NCI-H1092 (cell line): ENCODE results near the gene NUP160.
"Not testable (repeated sequence)": the region's sequence is repeated elsewhere in the genome, so short reads cannot be mapped to it uniquely, and the experiment has no call there.

ENCODE experiments used
- DNase-seq: peaks from one replicate; lab custom pipeline; 2025; lab: John Stamatoyannopoulos, UW

The NUP160 gene

GRCh38 chr11:47847892-47848699 lies at the start of gene NUP160:
Gene NUP160, minus strand, starts transcription at chr11:47848350. Its CDS starts 32 bp downstream, at chr11:47848318.
- DNase-seq: peak; percentile 80

GRCh38 chr11:47896199-47896598 lies 48.0 kb upstream of the NUP160 start:
- no peak for DNase-seq

GRCh38 chr11:47895035-47895434 lies 46.9 kb upstream of the NUP160 start:
- DNase-seq: no peak

GRCh38 chr11:47892546-47893276 lies 44.6 kb upstream of the NUP160 start:
- DNase-seq: not testable (repeated sequence)

GRCh38 chr11:47891886-47892285 lies 43.7 kb upstream of the NUP160 start:
- DNase-seq: no peak

GRCh38 chr11:47889714-47890441 lies 41.7 kb upstream of the NUP160 start:
- DNase-seq: no peak

GRCh38 chr11:47887910-47888569 lies 39.9 kb upstream of the NUP160 start:
- no peak for DNase-seq

GRCh38 chr11:47886096-47886495 lies 37.9 kb upstream of the NUP160 start:
- DNase-seq: no peak

GRCh38 chr11:47882437-47882836 lies 34.3 kb upstream of the NUP160 start:
- DNase-seq: not testable (repeated sequence)

GRCh38 chr11:47881145-47881544 lies 33.0 kb upstream of the NUP160 start:
- no peak for DNase-seq

GRCh38 chr11:47879259-47880158 lies 31.4 kb upstream of the NUP160 start:
- no peak for DNase-seq

- DNase-seq: not testable (repeated sequence)
Observed at GRCh38 chr11:47875858-47876257, 27.7 kb upstream of the NUP160 start.

GRCh38 chr11:47870404-47870803 lies 22.3 kb upstream of the NUP160 start:
- DNase-seq: no peak

- no peak for DNase-seq
Observed at GRCh38 chr11:47869544-47870393, 21.6 kb upstream of the NUP160 start.

- DNase-seq: no peak
Observed at GRCh38 chr11:47867823-47868222, 19.7 kb upstream of the NUP160 start.

GRCh38 chr11:47866892-47867291 lies 18.7 kb upstream of the NUP160 start:
- DNase-seq: not testable (repeated sequence)

GRCh38 chr11:47864901-47865300 lies 16.8 kb upstream of the NUP160 start:
- DNase-seq: no peak

GRCh38 chr11:47863898-47864430 lies 15.8 kb upstream of the NUP160 start:
- no peak for DNase-seq

- no peak for DNase-seq
Observed at GRCh38 chr11:47863189-47863897, 15.2 kb upstream of the NUP160 start.
